Tongue (tissue), 2 donors: ENCODE data around the gene AGBL1. TPM values are rescaled to one million over a fixed set of nuclear protein-coding genes. Genes with fewer than 3 reads are reported as not detected.

Source experiments
- DNase-seq: peaks from one replicate; pipeline ENCODE4 v3.0.0-alpha.2; 2015
- total RNA-seq: library from RNA; depleted of rRNA; stranded (reverse); fragments of >200 nt; gene quantifications from one replicate; pipeline ENCODE4 v1.2.3, GENCODE V29; 2014

The AGBL1 gene
- total RNA-seq, 1 donor from 2014 or later: 77.9 TPM

- no peak for DNase-seq
Observed at GRCh38 chr15:86327230-86327865, 247.7 kb downstream of the AGBL1 start.

DNA sequence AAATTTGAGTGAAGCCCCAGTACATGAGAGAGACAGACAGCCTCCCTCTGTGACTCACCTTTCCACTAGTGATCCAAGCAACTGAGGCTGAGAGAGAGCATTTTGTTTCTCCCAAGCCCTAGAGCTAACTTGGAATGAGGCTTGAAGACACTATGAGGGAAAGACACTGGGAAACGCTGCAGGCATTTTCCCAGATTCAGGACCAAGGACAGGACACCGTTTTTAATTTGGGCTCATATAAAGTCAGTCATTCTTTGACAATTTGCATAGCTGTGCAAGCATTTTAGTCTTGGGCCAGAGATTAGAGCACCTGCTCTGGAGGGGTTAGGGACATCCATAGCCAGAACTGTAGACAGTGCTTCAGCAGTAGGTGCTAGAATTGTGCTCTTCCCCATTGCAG, 249.0 kb downstream of the AGBL1 start:
- peak; percentile 19 for DNase-seq

DNA sequence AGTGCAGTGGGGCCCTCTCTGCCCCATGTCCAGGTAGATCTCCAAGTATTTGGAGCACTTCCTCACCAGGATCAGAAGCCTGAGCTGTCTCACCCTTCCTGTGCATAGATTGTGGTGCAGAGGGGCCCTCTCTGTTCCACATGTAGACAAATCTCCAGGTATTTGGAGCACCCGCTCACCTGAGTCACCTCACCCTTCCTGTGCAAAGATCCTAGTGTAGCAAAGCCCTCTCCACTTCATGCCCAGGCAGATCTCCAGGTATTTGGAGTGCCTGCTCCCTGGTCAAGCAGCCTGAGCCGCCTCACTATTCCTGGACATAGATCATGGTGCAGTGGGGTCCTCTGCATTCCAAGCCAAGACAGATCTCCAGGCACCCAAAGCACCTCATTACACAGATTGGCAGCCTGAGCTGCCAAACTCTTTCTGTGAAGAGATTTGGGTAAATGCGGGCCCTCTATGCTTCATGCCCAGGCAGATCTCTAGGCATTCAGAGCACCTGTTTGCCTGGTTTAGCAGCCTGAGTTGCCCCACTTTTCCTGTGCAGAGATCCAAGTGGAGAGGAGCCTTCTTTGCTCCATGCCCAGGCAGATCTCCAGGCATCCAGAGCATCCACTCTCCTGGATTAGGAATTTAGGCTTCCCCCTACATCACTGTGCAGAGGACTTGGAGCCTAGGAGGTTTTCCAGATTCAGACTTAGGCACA, 249.8 kb downstream of the AGBL1 start:
- DNase-seq: no peak

DNA sequence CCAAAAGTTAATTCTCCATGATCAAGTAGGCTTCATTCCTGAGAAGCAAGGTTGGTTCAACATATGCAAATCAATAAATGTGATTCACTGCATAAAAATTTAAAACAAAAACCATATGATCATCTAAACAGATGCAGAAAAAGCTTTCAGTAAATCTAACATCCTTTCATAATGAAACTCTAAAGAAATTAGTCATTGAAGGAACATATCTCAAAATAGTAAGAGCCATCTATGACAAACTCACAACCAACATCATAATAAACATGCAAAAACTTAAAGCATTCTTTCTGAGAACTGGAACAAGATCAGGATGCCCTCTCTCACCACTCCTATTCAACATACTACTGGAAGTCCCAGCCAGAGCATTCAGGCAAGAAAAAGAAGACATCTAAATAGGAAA, 254.1 kb downstream of the AGBL1 start:
- DNase-seq: no peak

- no peak for DNase-seq
Observed at GRCh38 chr15:86336051-86336788, 256.5 kb downstream of the AGBL1 start.

DNA sequence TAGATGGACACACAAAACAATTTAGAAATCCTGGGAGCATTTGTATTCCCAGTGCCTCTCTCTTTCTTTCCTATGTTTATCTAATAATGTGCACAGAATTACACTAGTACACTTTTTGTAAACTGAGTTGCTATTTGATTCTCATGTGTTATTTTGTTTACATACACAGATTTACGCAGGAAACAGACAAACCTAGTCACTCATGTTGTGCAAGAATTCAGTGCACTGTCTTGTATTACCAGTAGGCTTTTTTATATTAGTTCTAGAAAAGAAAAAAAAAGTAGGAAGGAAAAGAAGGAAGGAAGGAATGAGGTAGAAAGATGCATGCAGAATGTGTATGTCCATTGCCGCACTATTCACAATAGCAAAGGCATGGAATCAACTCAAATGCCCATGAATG, 257.4 kb downstream of the AGBL1 start:
- no peak for DNase-seq

DNA sequence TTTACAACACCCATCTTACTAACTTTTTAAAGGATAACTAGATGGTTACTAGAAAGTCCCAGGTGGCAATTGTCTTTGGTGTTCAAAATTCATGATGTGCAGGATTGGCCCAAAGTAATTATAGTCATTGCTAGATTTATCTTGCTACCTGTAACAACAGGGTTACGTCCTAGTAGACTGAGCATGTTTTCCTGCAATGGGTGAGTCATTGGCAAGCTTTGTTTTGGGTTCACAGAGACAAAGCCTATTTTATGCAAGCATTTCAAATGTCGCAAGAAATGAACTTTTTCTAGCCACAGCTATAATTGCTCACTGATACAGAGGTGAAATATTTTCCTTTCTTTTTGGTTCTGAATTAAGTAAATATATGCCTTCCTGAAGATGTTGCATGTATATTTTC, 267.6 kb downstream of the AGBL1 start:
- DNase-seq: no peak

DNA sequence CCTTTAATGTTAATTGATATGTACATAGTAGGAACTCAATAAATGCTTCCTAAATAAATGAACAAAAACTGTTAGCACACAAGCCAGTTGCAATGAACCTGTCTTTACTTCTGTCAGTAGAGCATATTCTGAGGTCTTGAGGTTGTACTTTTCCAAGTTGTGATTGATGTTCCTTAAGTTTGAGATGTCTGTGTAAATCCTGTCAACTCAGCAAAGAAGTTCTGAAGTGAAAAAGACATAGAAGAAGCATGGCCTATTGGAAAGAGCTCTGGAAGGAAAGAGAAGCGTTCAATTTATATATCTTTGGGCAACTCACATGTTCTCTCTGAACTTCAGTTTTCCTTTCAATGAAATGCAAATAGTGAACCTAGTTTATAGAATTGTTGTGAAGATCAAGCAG, 269.9 kb downstream of the AGBL1 start:
- no peak for DNase-seq

GRCh38 chr15:86353213-86353612, 273.5 kb downstream of the AGBL1 start:
- DNase-seq: no peak

DNA sequence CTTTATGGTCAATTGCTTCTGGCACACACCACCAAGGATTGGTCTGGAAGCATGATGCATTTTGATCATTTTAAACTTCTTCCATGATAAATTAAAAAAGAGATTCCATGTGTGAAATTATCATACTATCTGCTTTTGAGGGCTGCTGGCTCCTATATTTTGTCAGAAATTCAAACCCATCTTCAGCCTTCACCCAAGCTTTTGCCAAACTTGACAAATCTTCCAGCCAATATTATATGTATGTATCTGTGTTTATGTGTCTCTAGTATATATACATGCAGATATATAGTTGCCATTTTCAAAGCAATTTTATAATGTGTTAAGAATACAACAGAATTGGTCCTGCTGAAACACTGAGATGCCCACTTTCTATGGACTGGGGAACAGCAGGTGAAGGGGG, 275.7 kb downstream of the AGBL1 start:
- DNase-seq: no peak

- DNase-seq: peak; percentile 27
Observed at GRCh38 chr15:86355801-86356200, 276.1 kb downstream of the AGBL1 start.

DNA sequence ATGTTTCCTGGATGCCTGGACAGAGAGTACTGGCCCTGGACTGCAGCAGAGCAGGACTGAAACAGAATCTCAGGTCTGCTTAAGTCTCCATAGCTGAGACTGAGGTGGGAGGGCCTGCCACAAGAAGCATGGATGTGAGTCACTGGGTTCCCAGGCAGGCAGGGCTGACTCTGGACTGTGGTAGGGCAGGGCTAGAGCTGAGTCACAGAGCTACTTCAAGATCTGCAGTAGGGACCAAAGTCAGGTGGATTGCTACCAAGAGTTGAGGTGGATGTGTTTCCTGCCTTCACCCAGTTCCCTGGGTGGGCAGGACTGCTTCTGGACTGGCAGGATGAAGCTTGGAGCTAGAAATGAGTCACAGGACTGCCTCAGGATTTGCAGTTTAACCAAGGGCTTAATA, 282.9 kb downstream of the AGBL1 start:
- DNase-seq: no peak

GRCh38 chr15:86373147-86373546, 293.5 kb downstream of the AGBL1 start:
- DNase-seq: no peak

DNA sequence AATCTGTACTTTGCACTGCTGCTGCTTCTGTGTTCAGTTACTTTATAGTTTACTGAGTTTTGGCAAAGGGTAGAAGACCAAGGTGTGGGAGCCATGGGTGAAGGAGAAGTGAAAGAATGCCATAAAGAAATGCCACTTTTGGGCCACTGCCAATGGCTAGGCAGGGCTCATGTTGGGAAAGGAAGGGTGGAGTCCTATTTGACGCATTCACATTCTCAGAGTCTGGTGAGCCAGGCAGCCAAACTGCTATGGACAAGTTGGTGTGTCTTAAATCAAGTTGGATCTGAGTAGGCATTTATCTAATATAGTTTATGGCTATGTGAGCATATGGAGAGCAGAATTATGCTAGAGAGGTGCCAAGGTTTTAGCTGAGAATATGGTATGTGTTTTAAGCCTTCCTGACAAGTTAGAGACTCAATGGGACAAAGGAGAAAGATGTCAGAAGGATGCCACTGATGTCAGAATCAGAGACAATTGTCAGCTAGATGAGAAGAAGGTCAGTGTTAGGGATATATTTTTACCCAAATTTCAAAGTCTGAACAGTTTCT, 296.1 kb downstream of the AGBL1 start:
- DNase-seq: no peak

DNA sequence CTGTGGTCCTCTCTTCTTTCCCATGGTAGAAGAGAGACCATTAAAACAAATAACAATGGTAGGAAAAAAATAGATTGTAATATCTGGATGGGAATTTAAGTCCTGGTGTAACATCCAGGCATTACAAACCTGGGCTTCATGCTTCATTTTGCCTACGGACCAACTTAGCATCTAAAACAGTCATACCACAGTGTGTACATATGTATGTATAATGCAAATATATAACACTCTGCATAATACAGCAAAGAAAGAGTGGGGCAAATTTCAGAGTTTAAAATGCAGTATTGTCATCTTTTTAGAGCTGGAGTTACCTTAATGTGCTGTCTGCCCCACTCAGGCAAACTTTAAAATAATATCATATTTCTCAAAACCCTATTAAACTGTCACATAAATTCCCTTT, 298.2 kb downstream of the AGBL1 start:
- no peak for DNase-seq

- no peak for DNase-seq
Observed at GRCh38 chr15:86382341-86382740, 302.7 kb downstream of the AGBL1 start.

- no peak for DNase-seq
Observed at GRCh38 chr15:86383611-86384010, 303.9 kb downstream of the AGBL1 start.

DNA sequence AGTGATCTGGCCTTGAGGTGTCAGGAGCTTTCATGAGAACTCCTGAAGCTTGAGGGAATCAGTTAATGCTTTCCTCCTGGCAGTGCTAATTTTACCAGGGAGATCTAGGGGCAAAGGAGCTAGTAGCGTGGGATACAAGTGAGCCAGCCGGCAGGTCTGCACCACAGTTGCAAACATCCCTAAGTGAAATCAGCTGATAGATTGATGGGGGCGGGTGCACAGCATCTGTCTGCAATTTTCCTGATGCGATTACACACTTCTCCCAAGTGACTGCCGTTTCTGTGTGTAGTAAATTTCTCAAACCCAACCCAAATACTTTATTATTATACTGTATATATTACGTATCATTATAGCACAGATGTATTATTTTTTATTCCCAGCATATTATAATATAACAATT, 304.5 kb downstream of the AGBL1 start:
- peak; percentile 71 for DNase-seq

DNA sequence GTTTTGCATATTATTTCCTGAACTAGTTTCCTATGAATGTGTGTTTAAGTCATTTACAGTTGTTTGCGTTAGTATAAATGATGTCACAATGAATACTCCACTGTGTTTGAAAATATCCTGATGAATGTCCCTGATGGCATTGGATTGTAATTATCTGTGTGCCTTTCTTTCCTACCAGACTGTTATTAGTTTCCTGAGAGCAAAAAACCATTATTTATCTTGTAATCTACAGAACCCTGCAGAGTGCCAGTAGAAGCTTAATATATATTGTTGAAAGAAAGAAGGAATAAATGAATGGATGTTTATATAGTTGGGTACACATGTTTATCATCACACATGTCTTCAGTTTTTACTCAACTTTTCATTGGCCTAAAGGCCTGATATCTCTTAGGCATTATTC, 312.6 kb downstream of the AGBL1 start:
- DNase-seq: no peak

- no peak for DNase-seq
Observed at GRCh38 chr15:86392874-86393273, 313.2 kb downstream of the AGBL1 start.

DNA sequence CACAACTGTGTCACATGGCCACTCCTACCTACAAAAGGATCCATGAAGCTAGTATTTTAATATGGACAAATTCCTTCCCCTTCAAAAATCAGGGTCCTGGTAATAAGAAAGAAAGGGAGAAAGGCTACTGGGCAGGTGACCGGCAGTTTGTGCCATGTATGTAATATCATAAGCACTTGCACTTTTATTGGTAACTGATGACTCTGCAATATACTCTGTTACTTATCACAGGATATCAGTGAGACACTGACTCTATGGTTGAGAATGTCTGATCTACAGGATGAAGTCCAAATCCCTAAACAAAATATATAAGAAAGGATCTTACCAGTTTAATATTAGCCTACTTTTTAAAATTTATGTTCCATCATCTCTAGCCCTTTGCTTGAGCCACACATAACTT, 315.2 kb downstream of the AGBL1 start:
- DNase-seq: no peak

GRCh38 chr15:86399041-86399954, 319.6 kb downstream of the AGBL1 start:
- DNase-seq: peak; percentile 63
